B cell (primary cell): Measurements from ENCODE around the gene POTEC.
"Not testable (repeated sequence)": the region's sequence is repeated elsewhere in the genome, so short reads cannot be mapped to it uniquely, and the experiment has no call there.

ENCODE experiments used
- EZH2 ChIP-seq: IDR thresholded peaks from 2 replicates; pipeline ENCODE4 v1.6.1; 2012; ENCODE audit warnings: borderline replicate concordance, low read depth, mild to moderate bottlenecking, moderate library complexity, low read length; ENCODE audit not compliant: insufficient read depth, poor library complexity, severe bottlenecking
- TF ChIP-seq, protein P1 (sequence below): fragments of 200-600 bp; IDR thresholded peaks from one replicate; pipeline ENCODE4 v1.8.0; 2022; ENCODE audit warnings: antibody characterized with exemption, mild to moderate bottlenecking

- TF ChIP-seq, protein P1, sequence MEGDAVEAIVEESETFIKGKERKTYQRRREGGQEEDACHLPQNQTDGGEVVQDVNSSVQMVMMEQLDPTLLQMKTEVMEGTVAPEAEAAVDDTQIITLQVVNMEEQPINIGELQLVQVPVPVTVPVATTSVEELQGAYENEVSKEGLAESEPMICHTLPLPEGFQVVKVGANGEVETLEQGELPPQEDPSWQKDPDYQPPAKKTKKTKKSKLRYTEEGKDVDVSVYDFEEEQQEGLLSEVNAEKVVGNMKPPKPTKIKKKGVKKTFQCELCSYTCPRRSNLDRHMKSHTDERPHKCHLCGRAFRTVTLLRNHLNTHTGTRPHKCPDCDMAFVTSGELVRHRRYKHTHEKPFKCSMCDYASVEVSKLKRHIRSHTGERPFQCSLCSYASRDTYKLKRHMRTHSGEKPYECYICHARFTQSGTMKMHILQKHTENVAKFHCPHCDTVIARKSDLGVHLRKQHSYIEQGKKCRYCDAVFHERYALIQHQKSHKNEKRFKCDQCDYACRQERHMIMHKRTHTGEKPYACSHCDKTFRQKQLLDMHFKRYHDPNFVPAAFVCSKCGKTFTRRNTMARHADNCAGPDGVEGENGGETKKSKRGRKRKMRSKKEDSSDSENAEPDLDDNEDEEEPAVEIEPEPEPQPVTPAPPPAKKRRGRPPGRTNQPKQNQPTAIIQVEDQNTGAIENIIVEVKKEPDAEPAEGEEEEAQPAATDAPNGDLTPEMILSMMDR, result not testable (repeated sequence)
- TF ChIP-seq EZH2, result not testable (repeated sequence)
Measured at GRCh38 chr18:14474007-14474720, 69.2 kb downstream of the POTEC start.
